Measurements from ENCODE around the gene RNF223. TPM values are rescaled to one million over a fixed set of nuclear protein-coding genes. Genes with fewer than 3 reads are reported as not detected.
"Not testable (repeated sequence)": the region's sequence is repeated elsewhere in the genome, so short reads cannot be mapped to it uniquely, and the experiment has no call there.

Gene RNF223
- total RNA-seq, 1 experiment from 2014 or later, result 0.08 TPM

DNA sequence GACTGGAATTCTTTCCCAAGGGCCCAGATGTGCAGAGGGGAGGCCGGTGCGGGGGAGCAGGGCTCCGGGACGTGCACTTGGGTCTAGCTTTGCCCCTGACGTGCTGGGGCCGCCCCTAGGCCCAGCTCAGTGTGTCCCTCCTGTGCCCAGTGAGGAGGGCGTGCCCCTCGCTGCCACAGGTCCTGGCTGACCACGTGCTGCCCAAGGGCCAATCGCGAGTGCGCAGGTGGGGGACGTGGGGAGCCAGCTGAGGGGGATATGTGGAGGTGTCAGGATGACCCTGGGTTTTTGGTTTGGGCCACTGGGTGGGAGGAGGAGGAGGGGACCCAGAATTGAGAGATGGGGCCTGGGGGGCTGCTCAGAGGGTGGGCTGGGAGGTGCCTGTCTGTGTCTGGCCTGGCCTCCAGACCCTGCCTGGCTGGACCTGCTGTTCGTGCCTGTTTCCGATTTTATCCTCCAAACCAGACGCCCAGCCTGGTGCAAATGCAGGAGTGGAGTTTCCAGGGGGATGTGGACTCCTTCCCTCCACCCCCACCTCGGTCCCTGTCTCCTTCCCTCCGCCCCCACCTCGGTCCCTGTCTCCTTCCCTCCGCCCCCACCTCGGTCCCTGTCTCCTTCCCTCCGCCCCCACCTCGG lies 6.1 kb upstream of the RNF223 start:
- Histone ChIP-seq H3K36me3 (ENCODE audit: control insufficient read depth, insufficient read depth, low read length) (no peaks in the 10 kb centered on the region), H3K4me3 (ENCODE audit: low read depth in 2 of 2, low read length in 2 of 2) (peak overlapping the region; percentile 37 to 53), H3K9me3 (ENCODE audit: control insufficient read depth, insufficient read depth, low read depth, low read length) (no peaks in the 10 kb centered on the region), H3K27ac (ENCODE audit: low read length) (peak overlapping the region; percentile 83), H3K27me3 (ENCODE audit: control insufficient read depth, insufficient read depth, low read length) (no peaks in the 10 kb centered on the region), H3K4me1 (ENCODE audit: control insufficient read depth, insufficient read depth, low read length) (peaks cover 5% of the 10 kb centered on the region)
- ATAC-seq (peak; percentile 89), DNase-seq (ENCODE audit: low read depth, low spot score) (no peak)
- no TSS peak for BruUV-seq (replicated peaks)
- CTCF ChIA-PET, result no interaction called here
- TF ChIP-seq POLR2AphosphoS5 (IDR thresholded peaks at IDR 0.05; ENCODE audit: low read depth, low read length) (peak; percentile 3; the same call in 1 of the 2 replicates), TCF7L2 (IDR thresholded peaks at IDR 0.05; ENCODE audit: low read depth, low read length) (no peak)
- intact Hi-C loops (cut with micrococcal nuclease; ENCODE audit: unreplicated experiment), result no loop called here
- POLR2A ChIA-PET, result no interaction called here
- in situ Hi-C loops (cut with HindIII; ENCODE audit: low pct_unique_long_range_greater_than_20kb, low sequenced_read_pairs), result no loop called here

DNA sequence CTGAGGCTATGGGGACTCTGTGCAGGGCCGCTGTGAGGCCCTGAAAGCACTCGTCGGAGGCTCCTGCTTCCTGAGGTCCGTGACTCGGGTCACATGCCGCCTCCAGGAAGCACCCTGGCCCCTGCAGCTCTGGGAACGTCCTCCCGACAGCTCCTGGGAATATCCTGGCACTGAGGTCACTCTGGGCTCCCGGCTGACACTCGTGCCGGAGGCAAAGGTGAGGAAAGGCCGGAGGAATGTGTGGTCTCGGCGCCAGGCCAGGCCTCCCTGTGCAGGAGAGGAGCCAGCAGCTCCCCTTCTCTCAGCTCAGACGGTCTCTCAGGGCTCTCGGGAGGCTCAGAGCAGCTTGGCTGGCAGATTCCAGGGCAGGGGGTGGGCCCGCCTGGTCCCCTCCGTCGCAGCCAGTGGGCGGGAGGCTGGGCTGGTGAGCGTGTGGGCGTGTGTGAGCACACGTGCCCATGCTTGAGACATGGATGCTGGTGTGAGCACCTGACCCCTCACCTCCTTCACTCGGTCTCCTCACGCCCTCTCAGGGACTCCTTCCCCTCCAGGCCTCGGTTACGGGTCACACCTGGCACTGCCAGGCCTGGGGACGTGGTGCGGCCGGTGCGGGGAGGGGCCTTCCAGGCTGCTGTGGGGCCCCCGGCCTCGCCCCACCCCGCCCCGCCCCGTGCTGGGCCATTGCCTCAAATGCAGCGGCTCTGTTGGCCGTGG lies 5.5 kb upstream of the RNF223 start:
- ChIA-PET CTCF (interaction anchor here (0.6 kb wide), 1 partner anchor 14 kb away, joined by 3 read pairs; no protein-coding TSS in a partner anchor), POLR2A (interaction anchor here (0.7 kb wide), 1 partner anchor 12 kb away, joined by 3 read pairs; no protein-coding TSS in a partner anchor)
- in situ Hi-C loops (cut with HindIII; ENCODE audit: low pct_unique_long_range_greater_than_20kb, low sequenced_read_pairs) (no loop called here), intact Hi-C loops (cut with micrococcal nuclease; ENCODE audit: unreplicated experiment) (no loop called here)
- ATAC-seq (peak; percentile 86), DNase-seq (ENCODE audit: low read depth, low spot score) (peak; percentile 89)
- H3K4me1 ChIP-seq (ENCODE audit: control insufficient read depth, insufficient read depth, low read length), result peaks cover 5% of the 10 kb centered on the region
- H3K27ac ChIP-seq (ENCODE audit: low read length), result peak overlapping the region; percentile 83
- H3K27me3 ChIP-seq (ENCODE audit: control insufficient read depth, insufficient read depth, low read length), result no peaks in the 10 kb centered on the region
- BruUV-seq (replicated peaks), result no TSS peak
- H3K9me3 ChIP-seq (ENCODE audit: control insufficient read depth, insufficient read depth, low read depth, low read length), result no peaks in the 10 kb centered on the region
- peak overlapping the region; percentile 37 to 53 for H3K4me3 ChIP-seq (ENCODE audit: low read depth in 2 of 2, low read length in 2 of 2)
- TF ChIP-seq POLR2AphosphoS5 (IDR thresholded peaks at IDR 0.05; ENCODE audit: low read depth, low read length), result peak; percentile 66; the same call in 1 of the 2 replicates
- TF ChIP-seq TCF7L2 (IDR thresholded peaks at IDR 0.05; ENCODE audit: low read depth, low read length), result no peak
- TF ChIP-seq SIN3A (IDR thresholded peaks at IDR 0.05; ENCODE audit: borderline replicate concordance, insufficient read depth, low read depth, low read length), result 0 out of 2 replicates have a peak, but pooled peaks have one; percentile 57
- H3K36me3 ChIP-seq (ENCODE audit: control insufficient read depth, insufficient read depth, low read length), result no peaks in the 10 kb centered on the region

DNA sequence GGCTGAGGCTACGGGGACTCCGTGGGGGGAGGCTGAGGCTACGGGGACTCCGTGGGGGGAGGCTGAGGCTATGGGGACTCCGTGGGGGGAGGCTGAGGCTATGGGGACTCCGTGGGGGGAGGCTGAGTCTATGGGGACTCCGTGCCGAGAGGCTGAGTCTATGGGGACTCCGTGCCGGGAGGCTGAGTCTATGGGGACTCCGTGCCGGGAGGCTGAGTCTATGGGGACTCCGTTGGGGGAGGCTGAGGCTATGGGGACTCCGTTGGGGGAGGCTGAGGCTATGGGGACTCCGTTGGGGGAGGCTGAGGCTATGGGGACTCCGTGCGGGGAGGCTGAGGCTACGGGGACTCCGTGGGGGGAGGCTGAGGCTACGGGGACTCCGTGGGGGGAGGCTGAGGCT lies 3.3 kb upstream of the RNF223 start:
- H3K36me3 ChIP-seq (ENCODE audit: control insufficient read depth, insufficient read depth, low read length); DNase-seq (ENCODE audit: low read depth, low spot score); BruUV-seq (replicated peaks); H3K9me3 ChIP-seq (ENCODE audit: control insufficient read depth, insufficient read depth, low read depth, low read length); in situ Hi-C loops (cut with HindIII; ENCODE audit: low pct_unique_long_range_greater_than_20kb, low sequenced_read_pairs); H3K4me3 ChIP-seq (ENCODE audit: low read depth in 2 of 2, low read length in 2 of 2); CTCF ChIA-PET; H3K4me1 ChIP-seq (ENCODE audit: control insufficient read depth, insufficient read depth, low read length); intact Hi-C loops (cut with micrococcal nuclease; ENCODE audit: unreplicated experiment); ATAC-seq; POLR2A ChIA-PET; H3K27me3 ChIP-seq (ENCODE audit: control insufficient read depth, insufficient read depth, low read length); H3K27ac ChIP-seq (ENCODE audit: low read length): not testable (repeated sequence)

DNA sequence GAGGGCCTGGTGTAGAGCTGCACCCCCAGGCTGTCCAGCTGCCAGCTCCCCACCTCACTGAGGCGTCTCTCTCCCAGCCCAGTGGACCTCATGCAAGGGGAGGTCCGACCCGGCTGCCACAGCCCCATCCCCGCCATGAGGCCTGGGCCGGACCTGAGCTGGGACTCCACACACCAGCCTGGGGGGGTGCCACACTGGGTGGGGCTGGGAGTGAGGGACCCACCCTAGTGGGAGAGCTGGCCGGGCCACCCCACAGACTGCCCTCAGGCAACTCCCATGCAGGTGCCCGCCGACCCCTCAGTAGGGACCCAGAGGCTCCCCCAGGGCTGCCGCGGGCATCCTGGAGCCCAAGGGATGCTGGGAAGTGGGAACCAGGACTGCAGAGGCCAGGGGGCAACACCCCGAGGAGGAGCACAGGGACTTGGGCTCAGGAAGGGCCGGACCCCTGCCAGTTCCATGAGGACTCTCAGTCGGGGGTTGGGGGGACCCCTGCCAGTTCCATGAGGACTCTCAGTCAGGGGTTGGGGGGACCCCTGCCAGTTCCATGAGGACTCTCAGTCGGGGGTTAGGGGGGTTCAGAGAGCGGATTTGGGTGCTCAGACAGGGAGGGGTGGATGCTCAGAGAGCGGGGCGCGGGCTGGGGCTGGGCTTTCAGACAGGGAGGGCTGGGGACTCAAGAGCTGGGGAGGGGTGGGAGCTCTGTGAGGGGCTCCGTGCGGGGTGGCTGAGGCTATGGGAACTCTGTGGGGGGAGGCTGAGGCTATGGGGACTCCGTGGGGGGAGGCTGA lies 1.2 kb upstream of the RNF223 start:
- Histone ChIP-seq H3K36me3 (ENCODE audit: control insufficient read depth, insufficient read depth, low read length) (no peaks in the 10 kb centered on the region), H3K4me3 (ENCODE audit: low read depth in 2 of 2, low read length in 2 of 2) (no peak overlapping the region), H3K27me3 (ENCODE audit: control insufficient read depth, insufficient read depth, low read length) (no peaks in the 10 kb centered on the region), H3K4me1 (ENCODE audit: control insufficient read depth, insufficient read depth, low read length) (peaks cover 9% of the 10 kb centered on the region), H3K27ac (ENCODE audit: low read length) (no peak overlapping the region), H3K9me3 (ENCODE audit: control insufficient read depth, insufficient read depth, low read depth, low read length) (no peaks in the 10 kb centered on the region)
- ChIA-PET CTCF (no interaction called here), POLR2A (no interaction called here)
- no peak for TF ChIP-seq POLR2AphosphoS5 (IDR thresholded peaks at IDR 0.05; ENCODE audit: low read depth, low read length)
- no peak for TF ChIP-seq SIN3A (IDR thresholded peaks at IDR 0.05; ENCODE audit: borderline replicate concordance, insufficient read depth, low read depth, low read length)
- TF ChIP-seq, protein P1, sequence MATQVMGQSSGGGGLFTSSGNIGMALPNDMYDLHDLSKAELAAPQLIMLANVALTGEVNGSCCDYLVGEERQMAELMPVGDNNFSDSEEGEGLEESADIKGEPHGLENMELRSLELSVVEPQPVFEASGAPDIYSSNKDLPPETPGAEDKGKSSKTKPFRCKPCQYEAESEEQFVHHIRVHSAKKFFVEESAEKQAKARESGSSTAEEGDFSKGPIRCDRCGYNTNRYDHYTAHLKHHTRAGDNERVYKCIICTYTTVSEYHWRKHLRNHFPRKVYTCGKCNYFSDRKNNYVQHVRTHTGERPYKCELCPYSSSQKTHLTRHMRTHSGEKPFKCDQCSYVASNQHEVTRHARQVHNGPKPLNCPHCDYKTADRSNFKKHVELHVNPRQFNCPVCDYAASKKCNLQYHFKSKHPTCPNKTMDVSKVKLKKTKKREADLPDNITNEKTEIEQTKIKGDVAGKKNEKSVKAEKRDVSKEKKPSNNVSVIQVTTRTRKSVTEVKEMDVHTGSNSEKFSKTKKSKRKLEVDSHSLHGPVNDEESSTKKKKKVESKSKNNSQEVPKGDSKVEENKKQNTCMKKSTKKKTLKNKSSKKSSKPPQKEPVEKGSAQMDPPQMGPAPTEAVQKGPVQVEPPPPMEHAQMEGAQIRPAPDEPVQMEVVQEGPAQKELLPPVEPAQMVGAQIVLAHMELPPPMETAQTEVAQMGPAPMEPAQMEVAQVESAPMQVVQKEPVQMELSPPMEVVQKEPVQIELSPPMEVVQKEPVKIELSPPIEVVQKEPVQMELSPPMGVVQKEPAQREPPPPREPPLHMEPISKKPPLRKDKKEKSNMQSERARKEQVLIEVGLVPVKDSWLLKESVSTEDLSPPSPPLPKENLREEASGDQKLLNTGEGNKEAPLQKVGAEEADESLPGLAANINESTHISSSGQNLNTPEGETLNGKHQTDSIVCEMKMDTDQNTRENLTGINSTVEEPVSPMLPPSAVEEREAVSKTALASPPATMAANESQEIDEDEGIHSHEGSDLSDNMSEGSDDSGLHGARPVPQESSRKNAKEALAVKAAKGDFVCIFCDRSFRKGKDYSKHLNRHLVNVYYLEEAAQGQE (IDR thresholded peaks at IDR 0.05; ENCODE audit: insufficient read depth in 1 of 2, low read depth in 2 of 2, low read length in 1 of 2), result no peak
- TF ChIP-seq, protein P2, sequence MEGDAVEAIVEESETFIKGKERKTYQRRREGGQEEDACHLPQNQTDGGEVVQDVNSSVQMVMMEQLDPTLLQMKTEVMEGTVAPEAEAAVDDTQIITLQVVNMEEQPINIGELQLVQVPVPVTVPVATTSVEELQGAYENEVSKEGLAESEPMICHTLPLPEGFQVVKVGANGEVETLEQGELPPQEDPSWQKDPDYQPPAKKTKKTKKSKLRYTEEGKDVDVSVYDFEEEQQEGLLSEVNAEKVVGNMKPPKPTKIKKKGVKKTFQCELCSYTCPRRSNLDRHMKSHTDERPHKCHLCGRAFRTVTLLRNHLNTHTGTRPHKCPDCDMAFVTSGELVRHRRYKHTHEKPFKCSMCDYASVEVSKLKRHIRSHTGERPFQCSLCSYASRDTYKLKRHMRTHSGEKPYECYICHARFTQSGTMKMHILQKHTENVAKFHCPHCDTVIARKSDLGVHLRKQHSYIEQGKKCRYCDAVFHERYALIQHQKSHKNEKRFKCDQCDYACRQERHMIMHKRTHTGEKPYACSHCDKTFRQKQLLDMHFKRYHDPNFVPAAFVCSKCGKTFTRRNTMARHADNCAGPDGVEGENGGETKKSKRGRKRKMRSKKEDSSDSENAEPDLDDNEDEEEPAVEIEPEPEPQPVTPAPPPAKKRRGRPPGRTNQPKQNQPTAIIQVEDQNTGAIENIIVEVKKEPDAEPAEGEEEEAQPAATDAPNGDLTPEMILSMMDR (IDR thresholded peaks at IDR 0.05), result no peak
- TF ChIP-seq TCF7L2 (IDR thresholded peaks at IDR 0.05; ENCODE audit: low read depth, low read length), result no peak
- DNase-seq (ENCODE audit: low read depth, low spot score) (no peak), ATAC-seq (no peak)
- BruUV-seq (replicated peaks), result no TSS peak
- in situ Hi-C loops (cut with HindIII; ENCODE audit: low pct_unique_long_range_greater_than_20kb, low sequenced_read_pairs) (no loop called here), intact Hi-C loops (cut with micrococcal nuclease; ENCODE audit: unreplicated experiment) (no loop called here)

Measured in Panc1 (cell line).